Endothelial cell of umbilical vein (primary cell): ENCODE results near the gene U2AF2. TPM values are rescaled to one million over a fixed set of nuclear protein-coding genes. Genes with fewer than 3 reads are reported as not detected.

Experiments
- BruUV-seq: library from RNA; stranded (reverse); fragments of 400-500 nt; replicated peaks from 2 replicates; lab custom pipeline; 2021; lab: Mats Ljungman, UMichigan
- CTCF ChIA-PET: fragments of 300-600, 350-600 bp; sonication (Branson Sonifier 250); formaldehyde crosslinking; loops from one replicate; lab custom pipeline; 2021; ENCODE audit warnings: antibody characterized with exemption, inconsistent platforms; lab: Charles Lee
- POLR2A ChIA-PET: fragments of 300-600, 350-600 bp; sonication (Branson Sonifier 250); formaldehyde crosslinking; loops from one replicate; lab custom pipeline; 2021; ENCODE audit warnings: antibody characterized with exemption, inconsistent platforms; lab: Charles Lee
- DNase-seq: peaks from one replicate; pipeline ENCODE4 v3.0.0-alpha.2; 2011; ENCODE audit warnings: low read depth, low spot score
- FAIRE-seq: peaks from 2 replicates; lab custom pipeline; 2011; peaks lifted over from hg19 to GRCh38; lab: Jason Lieb, UNC
- H2AFZ ChIP-seq: 2 replicates; pipeline ENCODE4 v1.6.0; 2012; ENCODE audit warnings: low read depth, low read length, control low read depth, inconsistent platforms
- H3K27ac ChIP-seq: 2 replicates; pipeline ENCODE4 v1.5.1; 2011; ENCODE audit warnings: low read depth, mild to moderate bottlenecking, control low read depth, low read length, moderate library complexity; ENCODE audit not compliant: insufficient read depth
- H3K27me3 ChIP-seq, 2 experiments: 2 replicates each; pipeline versions ENCODE4 v1.6.0 to v1.6.1; 2011; ENCODE audit warnings: low read length in 2 of 2, mixed read lengths in 1 of 2; ENCODE audit not compliant: control insufficient read depth in 2 of 2, insufficient read depth in 2 of 2
- H3K36me3 ChIP-seq, 2 experiments: 2 replicates in 1 of 2; 3 replicates in 1 of 2; pipeline ENCODE4 v1.5.1; 2011; ENCODE audit warnings: low read length in 2 of 2, mild to moderate bottlenecking in 1 of 2, moderate library complexity in 1 of 2; ENCODE audit not compliant: control insufficient read depth in 2 of 2, insufficient read depth in 2 of 2; ENCODE audit errors: extremely low read depth in 1 of 2
- H3K4me1 ChIP-seq: 3 replicates; pipeline ENCODE4 v1.5.1; 2011; ENCODE audit warnings: mild to moderate bottlenecking, low read length; ENCODE audit not compliant: control insufficient read depth, insufficient read depth; ENCODE audit errors: extremely low read depth
- H3K4me2 ChIP-seq: 2 replicates; pipeline ENCODE4 v1.6.1; 2011; ENCODE audit warnings: low read length, control low read depth, mixed read lengths; ENCODE audit not compliant: insufficient read depth
- H3K4me3 ChIP-seq, 3 experiments: fragments of 200-600 bp in 1 of 3; sonication (generic), shearing (Covaris generic) in 1 of 3; replicated peaks in 1 of 3; 2 replicates each; pipeline ENCODE4 v1.5.1; 2011 to 2016; ENCODE audit warnings: control low read depth in 3 of 3, low read length in 3 of 3, mild to moderate bottlenecking in 2 of 3, inconsistent platforms in 1 of 3, low read depth in 1 of 3, moderate library complexity in 1 of 3; ENCODE audit not compliant: insufficient read depth in 1 of 3
- H3K79me2 ChIP-seq: 2 replicates; pipeline ENCODE4 v1.6.0; 2012; ENCODE audit warnings: low read length, inconsistent platforms; ENCODE audit not compliant: control insufficient read depth, insufficient read depth
- H3K9ac ChIP-seq: replicated peaks from 2 replicates; pipeline ENCODE3; 2011; ENCODE audit warnings: low read length, control low read depth; ENCODE audit not compliant: insufficient read depth; ENCODE audit errors: extremely low read depth
- H3K9me1 ChIP-seq: replicated peaks from 3 replicates; pipeline ENCODE4 v1.6.0; 2011; ENCODE audit warnings: mild to moderate bottlenecking, low read length; ENCODE audit not compliant: control insufficient read depth, insufficient read depth; ENCODE audit errors: extremely low read depth
- H3K9me3 ChIP-seq: replicated peaks from 2 replicates; pipeline ENCODE4 v1.5.1; 2012; ENCODE audit warnings: low read length, inconsistent platforms; ENCODE audit not compliant: control insufficient read depth, insufficient read depth
- H4K20me1 ChIP-seq: replicated peaks from 2 replicates; pipeline ENCODE3; 2011; ENCODE audit warnings: mild to moderate bottlenecking, low read length; ENCODE audit not compliant: control insufficient read depth, insufficient read depth; ENCODE audit errors: extremely low read depth
- EZH2 ChIP-seq: IDR thresholded peaks from 2 replicates; pipeline ENCODE4 v1.6.1; 2012; ENCODE audit warnings: borderline replicate concordance, low read depth, mild to moderate bottlenecking, moderate library complexity, low read length, inconsistent platforms; ENCODE audit not compliant: severe bottlenecking
- FOS ChIP-seq: IDR thresholded peaks from 2 replicates; pipeline ENCODE4 v1.6.1; 2011; ENCODE audit warnings: mild to moderate bottlenecking, low read length, moderate library complexity, borderline replicate concordance; ENCODE audit not compliant: insufficient read depth
- GATA2 ChIP-seq: IDR thresholded peaks from 2 replicates; pipeline ENCODE4 v1.7.0; 2011; ENCODE audit warnings: low read depth, mild to moderate bottlenecking, moderate library complexity, mixed read lengths, low read length; ENCODE audit not compliant: insufficient read length, insufficient read depth
- JUN ChIP-seq: IDR thresholded peaks from 2 replicates; pipeline ENCODE4 v1.6.1; 2011; ENCODE audit warnings: borderline replicate concordance, low read depth; ENCODE audit not compliant: insufficient read length, insufficient read depth
- MYC ChIP-seq: IDR thresholded peaks from one replicate; pipeline ENCODE4 v1.6.1; 2011; ENCODE audit warnings: mild to moderate bottlenecking, low read depth, low read length
- POLR2A ChIP-seq: IDR thresholded peaks from 2 replicates; pipeline ENCODE4 v1.6.1; 2012; ENCODE audit warnings: low read depth, mild to moderate bottlenecking, control low read depth, low read length
- POLR2AphosphoS5 ChIP-seq: IDR thresholded peaks from 2 replicates; pipeline ENCODE4 v1.6.1; 2012; ENCODE audit warnings: low read depth, mild to moderate bottlenecking, control low read depth, low read length, moderate library complexity; ENCODE audit not compliant: insufficient read depth
- dilution Hi-C: fragments of 300-500 bp; cut with MboI; formaldehyde crosslinking; loops from one replicate; pipeline ENCODE4 v1.15.0; 2019; ENCODE audit warnings: low sequenced_read_pairs; ENCODE audit not compliant: extremely low pct_ligation_motif_present
- intact Hi-C: fragments of 100-400 bp; cut with micrococcal nuclease; formaldehyde crosslinking; loops from one replicate; pipeline ENCODE4 v1.10.0; 2022
- polyA plus RNA-seq, 4 experiments: library from polyadenylated mRNA; depleted of rRNA in 3 of 4; stranded (reverse) in 3 of 4; unstranded in 1 of 4; fragments of >200 nt; gene quantifications; 2 replicates each; pipeline versions ENCODE4 v1.2.1 to v1.2.3, GENCODE V29; 2011 to 2012; ENCODE audit warnings: missing spikeins in 1 of 4
- total RNA-seq: library from RNA; stranded (reverse); gene quantifications from 2 replicates; pipeline ENCODE4 v1.2.3, GENCODE V29; 2021
- TF ChIP-seq, protein P1 (sequence below), 2 donors: IDR thresholded peaks; 1 replicate in 1 of 2; 2 replicates in 1 of 2; pipeline ENCODE4 v1.5.1; 2011; ENCODE audit warnings: low read length in 2 of 2, mild to moderate bottlenecking in 2 of 2, moderate library complexity in 2 of 2, control low read depth in 1 of 2, inconsistent platforms in 1 of 2, low read depth in 1 of 2; ENCODE audit not compliant: insufficient read depth in 1 of 2; ENCODE audit errors: extremely low read depth in 1 of 2
- TF ChIP-seq, protein P2 (sequence below): IDR thresholded peaks from 2 replicates; pipeline ENCODE4 v1.6.1; 2011; ENCODE audit not compliant: insufficient read depth, insufficient read length

The U2AF2 gene
- total and polyA plus RNA-seq, 2 donors (not counting 3 experiments of a cell fraction or from before 2014, with no cell fraction given), result 183 to 259 TPM

DNA sequence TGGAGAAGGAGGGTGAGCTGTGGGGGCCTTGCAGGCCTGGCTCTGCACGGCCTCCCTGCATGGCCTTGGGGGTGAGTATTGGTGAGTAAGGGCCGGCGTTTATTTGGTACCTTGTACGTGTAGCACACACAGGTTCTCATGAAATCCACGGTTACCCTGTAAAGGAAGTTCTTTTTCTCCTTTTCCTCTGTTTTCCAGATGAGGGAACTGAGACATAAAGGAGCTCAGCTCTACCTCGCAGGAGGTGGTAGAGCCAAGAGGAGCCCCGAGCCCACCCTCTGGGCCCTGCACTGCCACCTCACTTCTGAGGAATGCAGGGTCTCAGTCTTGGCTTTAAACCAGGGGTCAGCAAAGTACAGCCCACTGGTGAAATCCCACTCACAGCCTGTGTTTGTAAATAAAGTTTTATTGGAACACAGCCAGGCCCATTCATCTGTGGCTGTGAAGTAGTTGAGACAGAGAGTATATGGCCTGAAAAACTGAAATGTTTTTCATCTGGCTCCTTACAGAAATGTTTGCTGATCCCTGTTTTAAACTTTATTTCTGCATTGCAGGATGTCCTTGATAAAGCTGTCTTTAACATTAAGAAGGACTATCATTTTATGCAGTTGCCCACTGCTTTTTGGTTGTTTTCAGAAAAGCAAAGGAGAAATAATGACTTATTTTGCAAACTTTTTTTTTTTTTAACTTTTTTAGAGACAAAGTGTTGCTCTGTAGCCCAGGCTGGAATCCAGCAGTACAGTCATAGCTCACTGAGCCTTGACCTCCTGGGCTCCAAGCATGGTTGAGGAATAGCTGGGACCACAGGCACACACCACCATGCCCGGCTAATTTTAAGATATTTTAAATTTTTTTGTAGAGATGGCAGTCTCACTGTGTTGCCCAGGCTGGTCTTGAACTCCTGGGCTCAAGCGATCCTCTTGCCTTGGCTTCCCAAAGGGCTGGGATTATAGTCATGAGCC, 26.6 kb downstream of the U2AF2 start:
- TF ChIP-seq, protein P1, sequence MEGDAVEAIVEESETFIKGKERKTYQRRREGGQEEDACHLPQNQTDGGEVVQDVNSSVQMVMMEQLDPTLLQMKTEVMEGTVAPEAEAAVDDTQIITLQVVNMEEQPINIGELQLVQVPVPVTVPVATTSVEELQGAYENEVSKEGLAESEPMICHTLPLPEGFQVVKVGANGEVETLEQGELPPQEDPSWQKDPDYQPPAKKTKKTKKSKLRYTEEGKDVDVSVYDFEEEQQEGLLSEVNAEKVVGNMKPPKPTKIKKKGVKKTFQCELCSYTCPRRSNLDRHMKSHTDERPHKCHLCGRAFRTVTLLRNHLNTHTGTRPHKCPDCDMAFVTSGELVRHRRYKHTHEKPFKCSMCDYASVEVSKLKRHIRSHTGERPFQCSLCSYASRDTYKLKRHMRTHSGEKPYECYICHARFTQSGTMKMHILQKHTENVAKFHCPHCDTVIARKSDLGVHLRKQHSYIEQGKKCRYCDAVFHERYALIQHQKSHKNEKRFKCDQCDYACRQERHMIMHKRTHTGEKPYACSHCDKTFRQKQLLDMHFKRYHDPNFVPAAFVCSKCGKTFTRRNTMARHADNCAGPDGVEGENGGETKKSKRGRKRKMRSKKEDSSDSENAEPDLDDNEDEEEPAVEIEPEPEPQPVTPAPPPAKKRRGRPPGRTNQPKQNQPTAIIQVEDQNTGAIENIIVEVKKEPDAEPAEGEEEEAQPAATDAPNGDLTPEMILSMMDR (IDR thresholded peaks at IDR 0.05; ENCODE audit: extremely low read depth in 1 of 2, insufficient read depth in 1 of 2, low read depth in 1 of 2, low read length in 2 of 2), result no peak
- TF ChIP-seq GATA2 (no peak), POLR2AphosphoS5 (no peak), EZH2 (no peak), FOS (no peak), POLR2A (no peak), JUN (no peak), MYC (no peak)
- TF ChIP-seq, protein P2, sequence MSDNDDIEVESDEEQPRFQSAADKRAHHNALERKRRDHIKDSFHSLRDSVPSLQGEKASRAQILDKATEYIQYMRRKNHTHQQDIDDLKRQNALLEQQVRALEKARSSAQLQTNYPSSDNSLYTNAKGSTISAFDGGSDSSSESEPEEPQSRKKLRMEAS, result no peak
- no TSS peak for BruUV-seq
- H3K4me3 ChIP-seq, result no peak overlapping the region
- peaks cover 9 to 42% of the 10 kb centered on the region in 2 experiments for H3K36me3 ChIP-seq
- no peak for FAIRE-seq
- dilution Hi-C loops (no loop called here), intact Hi-C loops (no loop called here)
- H2AFZ ChIP-seq, result no peak overlapping the region
- H3K9me1 ChIP-seq, result no peaks in the 10 kb centered on the region
- no peak overlapping the region for H3K9ac ChIP-seq
- POLR2A ChIA-PET, result no interaction called here
- CTCF ChIA-PET, result interaction anchor here (1.0 to 1.9 kb wide), 2 partner anchors 10 to 27 kb away, joined by 3 to 6 read pairs; partner anchors contain the start of gene U2AF2
- no peak for DNase-seq
- no peaks in the 10 kb centered on the region for H3K9me3 ChIP-seq
- H3K27me3 ChIP-seq, result no peaks in the 10 kb centered on the region
- no peak overlapping the region for H3K27ac ChIP-seq
- peaks cover 29% of the 10 kb centered on the region for H3K4me1 ChIP-seq
- H3K4me2 ChIP-seq, result no peak overlapping the region
- no peaks in the 10 kb centered on the region for H4K20me1 ChIP-seq
- H3K79me2 ChIP-seq, result peaks cover 81% of the 10 kb centered on the region
